ENCODE results near the gene PARPBP. TPM values are rescaled to one million over a fixed set of nuclear protein-coding genes. Genes with fewer than 3 reads are reported as not detected.
"Not testable (repeated sequence)": the region's sequence is repeated elsewhere in the genome, so short reads cannot be mapped to it uniquely, and the experiment has no call there.

The PARPBP gene
- total RNA-seq, 1 donor from 2014 or later, result 4.7 TPM

DNA sequence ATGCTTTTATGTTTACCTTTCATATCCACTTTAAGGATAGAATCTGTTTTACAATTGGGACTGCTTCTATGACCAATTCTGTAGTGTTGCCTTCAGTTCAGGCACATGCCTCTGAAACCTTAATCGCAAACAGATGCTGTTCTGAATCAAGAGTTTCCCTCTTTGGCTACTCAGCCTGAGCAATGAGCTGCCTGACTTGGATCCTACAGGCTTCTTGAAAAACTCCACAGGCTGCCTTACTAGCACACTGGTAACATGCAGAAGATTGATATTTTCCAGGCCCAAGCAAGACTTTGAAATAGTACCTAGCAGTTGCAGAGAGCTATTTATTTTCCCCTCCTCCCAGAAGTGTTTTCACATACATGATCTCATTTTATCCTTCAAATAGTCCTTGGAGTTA lies 112.5 kb downstream of the PARPBP start:
- H3K27ac ChIP-seq (ENCODE audit: low read depth, low read length), result no peak overlapping the region
- no peaks in the 10 kb centered on the region for H3K9me3 ChIP-seq (ENCODE audit: control insufficient read depth in 3 of 3, low read length in 3 of 3)
- no peak overlapping the region for H3K9ac ChIP-seq (ENCODE audit: low read depth in 1 of 3, low read length in 3 of 3)
- no peaks in the 10 kb centered on the region for H3K36me3 ChIP-seq (ENCODE audit: control insufficient read depth in 3 of 3, insufficient read depth in 3 of 3, low read length in 3 of 3)
- H3K4me3 ChIP-seq (ENCODE audit: low read length in 3 of 3), result no peak overlapping the region
- H3K27me3 ChIP-seq (ENCODE audit: control insufficient read depth in 3 of 3, insufficient read depth in 3 of 3, low read length in 3 of 3), result no peaks in the 10 kb centered on the region
- no peaks in the 10 kb centered on the region for H3K4me1 ChIP-seq (ENCODE audit: control insufficient read depth in 3 of 3, insufficient read depth in 3 of 3, low read length in 3 of 3)

DNA sequence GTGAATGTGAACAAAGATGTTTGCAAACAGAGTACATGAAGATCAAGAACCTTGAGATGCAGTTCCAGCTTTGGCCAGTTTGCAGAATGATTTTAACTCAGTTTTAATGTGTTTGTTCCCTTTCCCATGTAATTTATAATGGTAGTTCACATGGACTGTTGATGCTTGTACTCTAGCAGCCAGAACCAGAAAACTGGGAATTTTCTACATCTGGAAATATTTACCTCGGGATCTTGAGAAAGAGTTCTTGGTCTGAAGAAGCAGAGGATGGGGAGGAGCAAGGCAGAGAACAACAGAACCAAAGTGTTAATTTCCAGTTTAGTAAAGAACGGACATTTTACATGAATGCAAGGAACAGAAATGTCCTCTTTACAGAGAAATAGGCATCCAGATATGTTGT lies 114.6 kb downstream of the PARPBP start:
- H3K9ac ChIP-seq (ENCODE audit: low read depth in 1 of 3, low read length in 3 of 3), result no peak overlapping the region
- H3K9me3 ChIP-seq (ENCODE audit: control insufficient read depth in 3 of 3, low read length in 3 of 3), result no peaks in the 10 kb centered on the region
- H3K27ac ChIP-seq (ENCODE audit: low read depth, low read length), result no peak overlapping the region
- H3K27me3 ChIP-seq (ENCODE audit: control insufficient read depth in 3 of 3, insufficient read depth in 3 of 3, low read length in 3 of 3), result no peaks in the 10 kb centered on the region
- H3K4me3 ChIP-seq (ENCODE audit: low read length in 3 of 3), result no peak overlapping the region
- no peaks in the 10 kb centered on the region for H3K4me1 ChIP-seq (ENCODE audit: control insufficient read depth in 3 of 3, insufficient read depth in 3 of 3, low read length in 3 of 3)
- no peaks in the 10 kb centered on the region for H3K36me3 ChIP-seq (ENCODE audit: control insufficient read depth in 3 of 3, insufficient read depth in 3 of 3, low read length in 3 of 3)

GRCh38 chr12:102240859-102241258 lies 120.9 kb downstream of the PARPBP start:
- not testable (repeated sequence) for H3K4me1 ChIP-seq (ENCODE audit: control insufficient read depth in 3 of 3, insufficient read depth in 3 of 3, low read length in 3 of 3); H3K36me3 ChIP-seq (ENCODE audit: control insufficient read depth in 3 of 3, insufficient read depth in 3 of 3, low read length in 3 of 3); H3K27ac ChIP-seq (ENCODE audit: low read depth, low read length); H3K27me3 ChIP-seq (ENCODE audit: control insufficient read depth in 3 of 3, insufficient read depth in 3 of 3, low read length in 3 of 3); H3K4me3 ChIP-seq (ENCODE audit: low read length in 3 of 3); H3K9me3 ChIP-seq (ENCODE audit: control insufficient read depth in 3 of 3, low read length in 3 of 3); H3K9ac ChIP-seq (ENCODE audit: low read depth in 1 of 3, low read length in 3 of 3)

Small RNA genes lying within 50 kb of the gene (small RNA-seq; reads per million reads assigned to genes)
- gene RN7SL793P, result not detected

Other genes with a start within 250 kb of the PARPBP start
- gene DRAM1, start 242.6 kb upstream of the PARPBP start, total RNA-seq, result 3.7 TPM
- gene WASHC3, start 58.2 kb upstream of the PARPBP start, total RNA-seq, result 40.7 TPM
- 16.2 TPM for gene NUP37, start 69 bp upstream of the PARPBP start, total RNA-seq
- gene PMCH, start 77.7 kb downstream of the PARPBP start, total RNA-seq, result not detected

Data from skeletal muscle tissue (tissue), 5 donors.